Measurements from ENCODE around the gene PLD5.

Gene PLD5

GRCh38 chr1:242524571-242525359, at the start of gene PLD5:
TSS of gene PLD5 (minus strand) at chr1:242524697.
- DNase-seq (ENCODE audit: low read depth, low spot score): no peak

GRCh38 chr1:242569867-242570266, 45.4 kb upstream of the PLD5 start:
- DNase-seq (ENCODE audit: low read depth, low spot score): no peak

- no peak for DNase-seq (ENCODE audit: low read depth, low spot score)
These were observed 44.2 kb upstream of the PLD5 start for GRCh38 chr1:242568666-242569065.

GRCh38 chr1:242567596-242567995, 43.1 kb upstream of the PLD5 start:
- DNase-seq (ENCODE audit: low read depth, low spot score): no peak

GRCh38 chr1:242556759-242557158, 32.3 kb upstream of the PLD5 start:
- no peak for DNase-seq (ENCODE audit: low read depth, low spot score)

- no peak for DNase-seq (ENCODE audit: low read depth, low spot score)
These were observed 31.8 kb upstream of the PLD5 start for GRCh38 chr1:242556276-242556675.

GRCh38 chr1:242554577-242554976, 30.1 kb upstream of the PLD5 start:
- DNase-seq (ENCODE audit: low read depth, low spot score): no peak

GRCh38 chr1:242546849-242547729, 22.6 kb upstream of the PLD5 start:
- no peak for DNase-seq (ENCODE audit: low read depth, low spot score)

- no peak for DNase-seq (ENCODE audit: low read depth, low spot score)
These were observed 21.9 kb upstream of the PLD5 start for GRCh38 chr1:242546441-242546840.

GRCh38 chr1:242544071-242544470, 19.6 kb upstream of the PLD5 start:
- DNase-seq (ENCODE audit: low read depth, low spot score): no peak

GRCh38 chr1:242542271-242542670, 17.8 kb upstream of the PLD5 start:
- no peak for DNase-seq (ENCODE audit: low read depth, low spot score)

- DNase-seq (ENCODE audit: low read depth, low spot score): no peak
These were observed 11.5 kb upstream of the PLD5 start for GRCh38 chr1:242535986-242536385.

- DNase-seq (ENCODE audit: low read depth, low spot score): no peak
These were observed 10.3 kb upstream of the PLD5 start for GRCh38 chr1:242534753-242535152.

GRCh38 chr1:242530761-242531160, 6.3 kb upstream of the PLD5 start:
- DNase-seq (ENCODE audit: low read depth, low spot score): no peak

GRCh38 chr1:242525769-242526168, 1.3 kb upstream of the PLD5 start:
- no peak for DNase-seq (ENCODE audit: low read depth, low spot score)

GRCh38 chr1:242525360-242525722, 844 bp upstream of the PLD5 start:
- DNase-seq (ENCODE audit: low read depth, low spot score): no peak

GRCh38 chr1:242523719-242524570, 552 bp downstream of the PLD5 start:
- no peak for DNase-seq (ENCODE audit: low read depth, low spot score)

GRCh38 chr1:242522996-242523718, 1.3 kb downstream of the PLD5 start:
- no peak for DNase-seq (ENCODE audit: low read depth, low spot score)

- no peak for DNase-seq (ENCODE audit: low read depth, low spot score)
These were observed 2.1 kb downstream of the PLD5 start for GRCh38 chr1:242522304-242522945.

- no peak for DNase-seq (ENCODE audit: low read depth, low spot score)
These were observed 8.9 kb downstream of the PLD5 start for GRCh38 chr1:242515555-242515954.

GRCh38 chr1:242506724-242507123, 17.8 kb downstream of the PLD5 start:
- no peak for DNase-seq (ENCODE audit: low read depth, low spot score)
